Motor neuron (in vitro differentiated cells): ENCODE results near the gene CCDC198. TPM values are rescaled to one million over a fixed set of nuclear protein-coding genes. Genes with fewer than 3 reads are reported as not detected.

Source experiments
- ATAC-seq, 8 experiments: fragments of 200-7000 bp; cut with Tn5 transposase; replicated peaks in 6 of 8; 2 replicates each; pipeline ENCODE4 v1.8.0; 2021; ENCODE audit warnings: mild to moderate bottlenecking in 8 of 8, moderate library complexity in 8 of 8
- H3K27ac ChIP-seq, 2 donors: fragments of 250-450 bp; sonication (Bioruptor Pico); 2 replicates each; pipeline ENCODE4 v1.9.0; 2021; ENCODE audit warnings: antibody characterized with exemption in 2 of 2, mild to moderate bottlenecking in 2 of 2, moderate library complexity in 1 of 2
- H3K4me1 ChIP-seq, 2 donors: fragments of 250-450 bp; sonication (Bioruptor Pico); replicated peaks in 1 of 2; 2 replicates each; pipeline ENCODE4 v1.6.1; 2021; ENCODE audit warnings: antibody characterized with exemption in 2 of 2, mild to moderate bottlenecking in 2 of 2, moderate library complexity in 1 of 2
- H3K4me3 ChIP-seq, 5 donors: fragments of 250-450 bp; sonication (Bioruptor Pico); 2 replicates each; pipeline ENCODE4 v1.9.0; 2021; ENCODE audit warnings: antibody characterized with exemption in 5 of 5, mild to moderate bottlenecking in 5 of 5, moderate library complexity in 4 of 5
- WGBS, 10 experiments: fragments of 450-650 bp; shearing (Covaris generic); methylation state at CpG; one replicate each; pipeline ENCODE4 v1.0.0; 2022; 5-methylcytosine and 5-hydroxymethylcytosine counted together
- in situ Hi-C, 9 experiments: fragments of 400-800 bp; cut with MboI; loops; one replicate each; pipeline ENCODE4 v1.15.0; 2021; ENCODE audit warnings: low sequenced_read_pairs in 9 of 9, low pct_unique_long_range_greater_than_20kb in 2 of 9; ENCODE audit not compliant: unreplicated experiment in 9 of 9
- total RNA-seq, 8 experiments: library from RNA; unstranded; fragments of 300-600 nt; gene quantifications; 2 replicates each; pipeline versions ENCODE4 v1.2.3 to v1.2.4, GENCODE V29; 2022

Gene CCDC198, protein sequence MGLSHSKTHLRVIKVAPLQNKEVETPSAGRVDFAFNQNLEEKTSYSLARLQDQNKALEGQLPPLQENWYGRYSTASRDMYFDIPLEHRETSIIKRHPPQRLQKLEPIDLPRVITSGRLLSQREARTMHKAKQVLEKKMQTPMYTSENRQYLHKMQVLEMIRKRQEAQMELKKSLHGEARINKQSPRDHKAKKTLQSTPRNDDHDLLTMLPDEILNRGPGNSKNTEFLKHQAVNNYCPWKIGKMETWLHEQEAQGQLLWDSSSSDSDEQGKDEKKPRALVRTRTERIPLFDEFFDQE
- total RNA-seq: 1 to 10 TPM in 1 of 8 experiments, under 1 TPM in 6, not detected in 1; 0.05 to 4.3 (median 0.36) TPM

DNA sequence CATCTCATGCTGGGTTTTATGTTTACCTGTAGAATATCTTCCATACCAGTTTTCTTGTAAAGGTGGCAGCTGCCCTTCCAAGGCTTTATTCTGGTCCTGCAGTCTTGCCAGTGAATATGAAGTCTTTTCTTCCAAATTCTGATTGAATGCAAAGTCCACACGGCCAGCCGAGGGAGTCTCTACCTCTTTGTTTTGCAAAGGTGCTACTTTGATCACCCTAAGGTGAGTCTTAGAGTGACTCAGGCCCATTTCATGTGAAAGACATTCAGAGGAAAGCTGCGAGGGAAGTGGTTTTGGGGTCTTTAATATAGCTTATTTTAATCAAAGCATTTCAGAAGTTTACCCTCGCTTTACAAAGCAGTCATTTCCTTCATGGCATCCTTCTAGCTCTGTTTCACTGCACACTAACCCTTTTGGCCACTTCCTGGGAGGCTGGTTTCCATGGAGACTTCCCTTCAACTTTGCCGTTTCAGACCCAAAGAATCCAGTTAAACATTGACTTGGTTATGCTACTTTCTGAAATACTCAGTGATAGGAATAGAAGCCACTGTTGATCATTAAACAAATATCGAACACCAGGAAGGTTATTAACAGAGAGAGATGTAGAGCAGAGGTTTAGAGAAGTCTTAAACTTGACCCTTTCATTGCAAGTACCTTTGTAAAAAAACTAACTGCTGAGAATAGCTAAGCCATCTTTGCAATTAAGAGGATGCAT is at the start of gene CCDC198:
TSS of gene CCDC198 (minus strand) at position 391 of the 715 bp plus-strand sequence. CDS start at position 249, 142 bp downstream.
- Histone ChIP-seq H3K4me1 (peaks cover 31% of the 10 kb centered on the region in 2 donors), H3K27ac (no peak within 1 kb of the TSS), H3K4me3 (no peak within 1 kb of the TSS)
- ATAC-seq: peak in 1 of 8 experiments; percentile 48
- WGBS, 10 experiments: 0 to 49% (median 15%) methylated on average over 1 to 6 of the region's 6 CpGs; no CpG with 5 or more reads in 2 of the 10 experiments
- in situ Hi-C loops: loop anchor here in 4 of 9 experiments (25.0 kb wide), 1 partner anchor 569 kb away; no protein-coding TSS in a partner anchor

DNA sequence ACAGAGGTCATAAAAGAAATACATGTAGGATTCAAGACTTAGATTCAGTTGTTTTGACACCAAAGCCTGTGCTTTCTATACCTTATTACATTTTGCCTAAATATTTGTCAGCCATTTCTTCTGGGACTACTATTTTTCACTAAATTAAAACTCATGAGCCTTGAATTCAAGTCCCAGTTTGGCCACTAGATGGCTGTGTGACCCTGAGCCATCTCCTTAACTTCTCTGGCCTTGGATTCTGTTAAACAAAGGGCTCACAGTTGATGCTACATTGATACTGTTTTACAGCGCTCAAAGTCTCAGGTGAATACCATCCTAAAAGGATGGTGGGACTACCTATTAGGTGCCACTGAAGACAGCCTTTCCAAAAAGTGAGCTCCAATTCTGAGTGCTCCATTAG is 39.6 kb upstream of the CCDC198 start:
- Histone ChIP-seq H3K27ac (no peak overlapping the region), H3K4me3 (no peak overlapping the region), H3K4me1 (no peaks in the 10 kb centered on the region)
- 40 to 100% (median 83%) methylated on average over 1 of the region's 1 CpG; no CpG with 5 or more reads in 5 of the 10 experiments for WGBS, 10 experiments
- peak in 1 of 8 experiments; percentile 20 for ATAC-seq
- in situ Hi-C loops: no loop called here

DNA sequence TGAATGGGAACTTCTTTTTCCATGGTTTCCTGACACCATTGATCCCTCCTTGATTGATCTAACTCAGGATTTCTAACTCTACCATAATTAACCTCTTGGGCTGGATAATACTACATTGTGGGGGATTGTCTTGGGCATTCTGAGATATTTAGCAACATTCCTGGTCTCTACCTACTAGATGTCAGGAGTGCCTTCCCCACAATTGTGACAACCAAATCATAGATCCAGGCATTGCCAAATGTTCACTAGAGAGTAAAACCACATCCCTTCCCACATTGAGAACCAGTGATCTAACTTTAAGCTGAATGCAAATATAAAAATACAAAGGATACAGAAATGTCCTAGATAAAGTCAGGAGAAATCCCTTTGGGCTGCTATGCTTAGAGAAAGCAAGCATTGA is 36.9 kb upstream of the CCDC198 start:
- no peak for ATAC-seq
- in situ Hi-C loops: no loop called here
- Histone ChIP-seq H3K4me1 (no peaks in the 10 kb centered on the region), H3K4me3 (no peak overlapping the region), H3K27ac (no peak overlapping the region)

DNA sequence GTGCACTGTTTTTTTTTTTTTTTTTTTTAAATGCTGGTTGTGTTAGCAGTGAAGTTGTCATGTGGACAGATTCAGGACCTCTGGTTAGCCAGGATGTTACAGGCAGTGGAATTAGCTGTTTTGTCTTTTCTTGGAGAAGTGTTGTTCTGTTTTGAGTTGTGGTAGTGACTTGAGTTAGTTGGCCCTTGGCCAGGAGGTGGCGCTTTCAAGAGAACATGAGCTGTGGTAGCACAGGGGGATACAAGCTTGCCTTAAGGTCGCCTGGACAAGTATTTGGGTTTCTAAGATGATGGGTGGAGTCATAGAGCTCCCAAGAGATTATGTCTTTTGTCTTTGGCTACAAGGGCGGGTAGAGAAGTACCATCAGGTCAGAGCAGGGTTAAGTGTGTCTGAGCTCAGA is 33.3 kb upstream of the CCDC198 start:
- Histone ChIP-seq H3K27ac (no peak overlapping the region), H3K4me1 (no peaks in the 10 kb centered on the region), H3K4me3 (no peak overlapping the region)
- in situ Hi-C loops: no loop called here
- WGBS, 10 experiments: 20 to 100% (median 82%) methylated on average over 1 to 3 of the region's 3 CpGs; no CpG with 5 or more reads in 4 of the 10 experiments
- no peak for ATAC-seq

DNA sequence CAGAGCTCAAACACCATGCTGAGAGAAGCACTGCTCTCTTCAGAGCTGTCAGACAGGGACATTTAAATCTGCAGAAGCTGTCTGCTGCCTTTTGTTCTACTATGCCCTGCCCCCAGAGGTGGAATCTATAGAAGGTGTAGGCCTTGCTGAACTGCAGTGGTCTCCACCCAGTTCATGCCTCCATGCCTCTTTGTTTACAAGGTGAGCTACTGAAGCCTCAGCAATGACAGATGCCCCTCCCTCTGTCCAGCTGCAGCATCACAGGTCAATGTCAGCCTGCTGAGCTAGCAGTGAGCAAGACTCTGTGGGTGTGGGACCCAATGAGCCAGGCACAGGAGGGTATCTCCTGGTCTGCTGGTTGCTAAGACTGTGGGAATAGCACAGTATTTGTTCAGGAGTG is 25.4 kb upstream of the CCDC198 start:
- Histone ChIP-seq H3K27ac (no peak overlapping the region), H3K4me1 (peaks cover 0 to 4% of the 10 kb centered on the region in 2 donors), H3K4me3 (no peak overlapping the region)
- ATAC-seq: no peak
- in situ Hi-C loops: no loop called here

DNA sequence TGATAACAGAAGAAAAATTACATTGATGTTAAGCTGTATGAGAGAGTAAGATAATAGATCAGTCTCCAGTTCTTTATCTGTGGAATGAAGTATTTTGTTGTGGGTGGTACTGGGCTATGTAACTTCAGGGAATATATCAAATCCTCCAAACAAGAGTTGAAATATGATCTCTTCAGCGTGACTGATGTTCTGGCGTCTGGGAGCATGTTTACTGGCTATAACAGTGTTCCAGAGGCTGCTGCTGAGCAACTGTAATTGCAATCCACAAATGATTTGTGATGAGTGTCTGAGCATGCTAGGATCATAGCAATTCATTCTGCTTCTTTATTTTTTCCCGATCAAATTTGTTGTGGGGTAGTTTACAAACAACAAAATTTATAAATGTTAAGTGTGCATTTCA is 18.6 kb upstream of the CCDC198 start:
- H3K4me1 ChIP-seq: peaks cover 0 to 6% of the 10 kb centered on the region in 2 donors

DNA sequence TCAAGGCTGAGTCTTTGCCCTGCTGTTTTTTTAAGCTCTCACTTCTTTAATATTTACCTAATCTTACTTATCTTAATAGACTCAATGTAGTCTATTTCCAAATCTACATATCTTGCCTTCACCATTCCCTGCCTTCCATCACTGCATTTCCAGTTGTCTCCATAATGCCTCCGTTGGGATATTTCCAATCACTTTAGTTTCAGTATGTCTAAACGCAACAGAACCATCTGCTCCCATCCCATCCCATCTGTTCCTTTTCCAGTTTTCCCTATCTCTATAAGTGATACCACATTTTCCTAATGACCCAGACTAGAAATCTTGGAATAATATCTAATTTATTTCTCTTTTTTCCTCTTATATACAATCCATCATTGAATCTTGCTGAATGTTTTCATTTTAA is 15.1 kb upstream of the CCDC198 start:
- WGBS, 10 experiments: 0 to 88% (median 69%) methylated on average over 1 to 2 of the region's 2 CpGs; no CpG with 5 or more reads in 1 of the 10 experiments
- no peak overlapping the region for H3K4me3 ChIP-seq

More for the DNA sequence above, 18.6 kb upstream of the CCDC198 start:
- H3K27ac ChIP-seq: no peak overlapping the region
- in situ Hi-C loops: no loop called here
- no peak overlapping the region for H3K4me3 ChIP-seq
- 0 to 83% (median 43%) methylated on average over 1 to 3 of the region's 3 CpGs; no CpG with 5 or more reads in 1 of the 10 experiments for WGBS, 10 experiments
- peak in 6 of 8 experiments; percentile 47 to 91 (median 58) for ATAC-seq

DNA sequence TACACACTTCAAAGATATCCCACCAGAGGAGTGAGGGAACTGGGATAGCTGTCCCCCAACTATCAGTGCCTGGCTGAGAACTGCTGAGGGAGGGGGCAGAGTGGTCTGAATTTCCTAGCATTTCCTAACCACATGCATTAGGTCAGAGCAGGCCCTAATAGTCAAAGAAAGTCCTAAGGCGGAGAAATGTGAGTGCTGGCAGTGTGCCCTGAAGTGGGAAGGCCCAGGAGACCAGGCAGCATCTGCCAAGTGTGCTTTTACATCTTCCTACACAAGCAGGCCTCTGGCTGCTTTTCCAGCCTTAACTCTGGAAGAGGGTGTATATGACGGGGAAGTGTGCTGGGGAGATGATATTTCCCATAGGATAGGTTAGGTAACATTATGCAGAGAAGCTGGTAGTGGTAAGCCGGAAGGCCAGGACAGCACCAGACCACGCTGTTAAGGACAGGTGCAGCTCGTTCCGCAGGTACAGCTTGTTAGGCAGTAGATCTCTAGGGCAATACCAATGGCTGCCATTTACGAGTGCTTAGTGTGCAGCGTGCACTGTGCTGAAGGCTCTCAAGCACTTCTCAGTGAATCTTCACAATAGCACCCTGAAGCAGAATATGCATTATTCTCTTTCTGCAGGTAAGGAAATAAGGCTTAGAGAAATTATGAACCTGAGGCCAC is 9.1 kb upstream of the CCDC198 start:
- ATAC-seq: peak in 5 of 8 experiments; percentile 21 to 84 (median 76)
- no peak overlapping the region for H3K4me3 ChIP-seq
- H3K4me1 ChIP-seq: no peaks in the 10 kb centered on the region
- H3K27ac ChIP-seq: no peak overlapping the region
- in situ Hi-C loops: no loop called here
- WGBS, 10 experiments: 18 to 100% (median 90%) methylated on average over 1 to 4 of the region's 8 CpGs; no CpG with 5 or more reads in 3 of the 10 experiments

More for the DNA sequence above, 15.1 kb upstream of the CCDC198 start:
- ATAC-seq: no peak
- in situ Hi-C loops: no loop called here
- Histone ChIP-seq H3K4me1 (peaks cover 0 to 6% of the 10 kb centered on the region in 2 donors), H3K27ac (no peak overlapping the region)

DNA sequence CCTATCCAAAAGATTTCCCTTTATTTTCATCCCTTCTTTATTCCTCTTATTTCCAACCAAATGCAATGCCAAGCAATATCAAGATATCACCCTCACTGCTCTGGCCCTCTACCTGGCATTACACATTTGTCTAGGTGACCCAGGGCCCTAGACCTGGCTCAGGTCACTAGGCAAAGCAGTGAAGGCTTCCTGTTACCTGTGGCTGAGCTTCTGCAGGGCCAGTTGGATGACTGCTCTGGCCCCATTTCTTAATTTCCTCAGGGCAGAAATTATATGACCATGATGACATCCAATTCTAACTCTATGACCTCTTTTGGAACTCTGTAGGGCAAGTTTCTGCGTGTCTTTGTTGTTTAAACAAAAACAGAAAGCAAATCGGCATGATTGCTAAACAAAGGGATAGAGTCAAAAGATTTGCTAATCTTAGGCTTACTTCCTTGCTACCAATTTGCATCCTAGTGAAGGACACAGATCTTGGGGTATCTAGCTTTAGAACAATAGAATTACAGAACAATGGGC is 7.4 kb upstream of the CCDC198 start:
- in situ Hi-C loops: no loop called here
- WGBS, 10 experiments: 20 to 75% (median 49%) methylated on average over 2 of the region's 2 CpGs; no CpG with 5 or more reads in 2 of the 10 experiments
- Histone ChIP-seq H3K4me3 (no peak overlapping the region), H3K4me1 (peaks cover 5 to 9% of the 10 kb centered on the region in 2 donors), H3K27ac (no peak overlapping the region)
- ATAC-seq: no peak

DNA sequence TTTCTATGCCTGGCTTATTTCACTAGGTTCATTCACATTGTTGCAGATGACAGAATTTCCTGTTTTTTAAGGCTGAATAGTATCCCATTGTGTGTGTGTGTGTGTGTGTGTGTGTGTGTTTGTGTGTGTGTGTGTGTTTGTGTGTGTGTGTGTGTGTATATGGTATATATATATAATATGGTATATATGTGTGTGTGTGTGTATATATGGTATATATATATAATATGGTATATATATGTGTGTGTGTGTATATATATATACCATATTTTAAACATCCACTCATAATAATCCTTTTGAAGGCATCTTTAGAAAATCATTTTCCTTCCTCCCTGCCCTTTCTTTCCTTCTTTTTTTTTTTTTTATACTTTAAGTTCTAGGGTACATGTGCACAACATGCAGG is 5.0 kb upstream of the CCDC198 start:
- ATAC-seq: no peak
- no peak overlapping the region for H3K27ac ChIP-seq
- no peak overlapping the region for H3K4me3 ChIP-seq
- in situ Hi-C loops: loop anchor here in 4 of 9 experiments (25.0 kb wide), 1 partner anchor 564 kb away; no protein-coding TSS in a partner anchor
- H3K4me1 ChIP-seq: peaks cover 9 to 14% of the 10 kb centered on the region in 2 donors

DNA sequence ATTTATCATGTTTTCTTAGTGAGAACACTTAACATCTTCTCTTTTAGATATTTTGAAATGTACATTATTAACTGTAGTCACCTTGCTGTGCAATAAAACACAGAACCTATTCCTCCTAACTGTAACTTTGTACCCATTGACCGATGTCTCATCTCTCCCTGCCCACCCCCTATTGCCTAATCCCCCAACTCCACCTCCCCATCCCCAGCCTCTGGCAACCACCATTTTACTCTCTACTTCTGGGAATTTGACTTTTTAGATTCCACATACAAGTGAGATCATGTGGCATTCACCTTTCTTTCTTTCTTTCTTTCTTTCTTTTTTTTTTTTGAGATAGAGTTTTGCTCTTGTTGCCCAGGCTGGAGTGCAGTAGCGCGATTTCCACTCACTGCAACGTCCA is 4.4 kb upstream of the CCDC198 start:
- WGBS, 10 experiments: 67 to 100% (median 90%) methylated on average over 1 to 3 of the region's 4 CpGs; no CpG with 5 or more reads in 6 of the 10 experiments
- in situ Hi-C loops: loop anchor here in 4 of 9 experiments (25.0 kb wide), 1 partner anchor 564 kb away; no protein-coding TSS in a partner anchor
- no peak for ATAC-seq
- H3K27ac ChIP-seq: no peak overlapping the region
- H3K4me3 ChIP-seq: no peak overlapping the region
- H3K4me1 ChIP-seq: peaks cover 16 to 20% of the 10 kb centered on the region in 2 donors

DNA sequence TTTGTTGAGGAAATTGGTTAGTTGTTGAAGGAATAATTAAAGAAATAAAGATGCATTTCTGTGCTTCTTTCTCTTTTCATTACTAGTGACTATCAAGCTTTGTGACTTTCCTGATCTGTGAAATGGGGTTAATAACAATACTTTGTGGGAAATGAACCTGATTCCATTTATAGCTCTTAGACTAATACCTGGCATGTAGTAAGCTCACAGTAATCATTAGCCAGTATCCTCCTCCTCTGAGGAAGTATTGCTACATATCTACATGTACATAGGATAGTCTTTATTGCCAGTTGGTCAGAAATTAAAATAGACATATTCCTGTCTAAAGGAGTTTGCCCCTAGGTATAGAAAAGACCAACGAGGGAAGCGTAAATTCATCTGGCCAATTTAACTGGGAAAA is 1.8 kb upstream of the CCDC198 start:
- in situ Hi-C loops: loop anchor here in 4 of 9 experiments (25.0 kb wide), 1 partner anchor 567 kb away; no protein-coding TSS in a partner anchor
- peaks cover 31% of the 10 kb centered on the region in 2 donors for H3K4me1 ChIP-seq
- WGBS, 10 experiments: 32 to 100% (median 82%) methylated on average over 2 of the region's 2 CpGs; no CpG with 5 or more reads in 1 of the 10 experiments
- ATAC-seq: no peak
- no peak overlapping the region for H3K4me3 ChIP-seq
- H3K27ac ChIP-seq: no peak overlapping the region
